GM15510 (cell line): ENCODE data around the gene FAF2.

Experiments
- POLR2A ChIP-seq: IDR thresholded peaks from 3 replicates; pipeline ENCODE4 v1.6.1; 2011; ENCODE audit warnings: borderline replicate concordance; ENCODE audit not compliant: insufficient read length; ENCODE audit errors: extremely low read depth

The FAF2 gene, protein sequence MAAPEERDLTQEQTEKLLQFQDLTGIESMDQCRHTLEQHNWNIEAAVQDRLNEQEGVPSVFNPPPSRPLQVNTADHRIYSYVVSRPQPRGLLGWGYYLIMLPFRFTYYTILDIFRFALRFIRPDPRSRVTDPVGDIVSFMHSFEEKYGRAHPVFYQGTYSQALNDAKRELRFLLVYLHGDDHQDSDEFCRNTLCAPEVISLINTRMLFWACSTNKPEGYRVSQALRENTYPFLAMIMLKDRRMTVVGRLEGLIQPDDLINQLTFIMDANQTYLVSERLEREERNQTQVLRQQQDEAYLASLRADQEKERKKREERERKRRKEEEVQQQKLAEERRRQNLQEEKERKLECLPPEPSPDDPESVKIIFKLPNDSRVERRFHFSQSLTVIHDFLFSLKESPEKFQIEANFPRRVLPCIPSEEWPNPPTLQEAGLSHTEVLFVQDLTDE

DNA sequence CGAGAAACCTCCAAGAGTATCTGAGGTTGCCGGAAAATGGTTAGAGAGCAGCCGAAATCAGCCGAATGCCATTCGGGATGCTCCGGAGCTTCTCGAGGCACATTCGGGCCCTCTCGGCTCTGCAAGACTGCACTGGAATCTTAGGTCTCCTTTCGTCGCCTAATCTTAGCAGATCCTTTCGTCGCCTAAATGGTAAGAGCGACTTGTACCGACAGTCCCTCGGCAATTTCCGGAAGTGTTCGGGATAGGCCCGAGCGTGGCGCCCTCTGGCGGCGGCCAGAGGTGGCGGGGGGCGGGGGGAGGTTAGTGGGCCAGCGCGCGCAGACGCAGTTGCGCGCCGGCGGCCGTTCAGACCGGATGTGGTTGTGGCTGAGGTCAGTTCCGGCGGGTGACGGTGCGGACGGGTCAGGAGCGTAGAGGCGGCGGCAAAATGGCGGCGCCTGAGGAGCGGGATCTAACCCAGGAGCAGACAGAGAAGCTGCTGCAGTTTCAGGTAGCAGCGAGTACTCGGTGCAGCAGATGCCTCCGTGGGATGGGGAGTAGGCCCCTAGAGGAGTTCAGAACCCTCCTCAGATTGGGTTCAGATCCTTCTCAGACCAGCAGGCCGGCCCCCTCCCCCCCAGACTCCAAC, at the start of gene FAF2:
TSS of gene FAF2 (plus strand) at position 408 of the 631 bp plus-strand sequence. CDS start at position 431, 23 bp downstream.
- peak; percentile 77 for TF ChIP-seq POLR2A

DNA sequence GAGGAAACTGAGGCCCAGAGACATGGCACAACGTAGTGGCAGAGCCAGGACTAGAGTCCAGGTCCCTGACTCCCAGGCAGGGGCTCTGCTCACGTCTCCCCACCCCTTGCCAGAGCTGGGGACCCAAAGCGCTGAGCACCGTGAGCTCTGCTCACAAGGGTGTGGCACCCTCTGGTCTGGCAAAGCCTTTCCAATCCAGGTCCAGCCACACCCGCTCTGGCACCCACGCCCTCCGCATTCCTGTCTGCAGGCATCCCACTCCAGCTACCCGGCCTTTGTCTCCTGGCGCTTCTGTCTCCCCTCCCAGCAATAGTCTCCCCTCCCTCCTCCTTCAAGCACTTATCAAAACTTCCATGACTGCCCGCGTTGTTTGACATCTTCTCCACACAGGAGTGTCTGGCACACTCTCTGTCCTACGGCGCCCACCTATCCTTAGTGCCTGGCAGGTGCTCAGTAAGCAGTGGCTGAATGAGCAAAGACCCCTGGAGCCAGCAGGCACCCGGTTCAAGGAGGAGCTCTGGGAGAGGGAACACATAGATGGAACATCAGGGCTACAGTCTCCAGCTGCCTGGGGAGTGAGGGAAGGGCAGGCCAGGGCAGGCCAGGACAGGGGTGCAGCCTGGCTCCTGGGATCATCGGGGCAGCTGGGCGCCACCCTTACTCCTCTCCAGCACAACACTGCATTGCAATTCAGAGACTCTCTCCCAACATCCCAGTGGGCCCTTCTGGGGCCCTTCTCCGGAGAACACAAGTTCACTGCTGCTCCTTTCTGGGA, 47.6 kb upstream of the FAF2 start:
- no peak for TF ChIP-seq POLR2A

DNA sequence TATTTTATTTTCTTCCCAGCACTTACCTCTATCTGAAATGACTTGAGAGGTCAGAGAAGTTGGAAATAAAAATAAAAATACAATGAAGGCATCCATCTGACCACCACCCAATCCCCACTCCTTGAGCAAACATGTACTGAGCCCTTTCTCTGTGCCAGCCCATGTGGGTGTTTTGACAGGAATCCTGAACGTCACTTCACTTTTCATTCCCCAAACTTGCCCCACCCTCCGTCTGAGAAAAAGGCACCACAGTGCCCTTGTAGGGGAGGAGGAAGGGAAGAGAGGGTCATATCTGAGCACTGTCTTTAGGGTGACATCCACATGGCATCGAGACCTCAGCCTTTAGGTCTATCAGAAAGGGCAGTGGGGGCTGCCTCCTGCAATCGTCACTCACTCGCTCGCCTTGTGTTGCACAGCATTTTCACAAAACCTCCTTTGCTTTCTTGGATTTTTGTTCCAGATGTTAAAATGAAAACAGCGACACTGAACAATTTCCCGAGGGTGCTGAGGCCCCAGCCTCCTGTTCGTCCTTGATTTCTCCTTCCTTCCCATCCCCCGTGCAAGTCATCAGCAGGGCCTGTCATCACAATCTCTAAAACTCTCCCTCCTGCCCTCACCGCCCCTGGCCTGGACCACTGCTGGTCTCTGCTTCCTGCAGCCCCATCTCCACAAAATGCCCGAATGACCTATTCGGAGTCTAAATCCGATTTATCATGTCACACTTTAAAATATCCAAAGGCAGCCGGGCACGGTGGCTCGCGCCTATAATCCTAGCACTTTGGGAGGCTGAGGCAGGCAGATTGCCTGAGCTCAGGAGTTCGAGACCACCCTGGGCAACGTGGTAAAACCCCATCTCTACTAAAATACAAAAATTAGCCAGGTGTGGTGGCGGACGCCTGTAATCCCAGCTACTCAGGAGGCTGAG, 46.6 kb upstream of the FAF2 start:
- TF ChIP-seq POLR2A, result no peak

DNA sequence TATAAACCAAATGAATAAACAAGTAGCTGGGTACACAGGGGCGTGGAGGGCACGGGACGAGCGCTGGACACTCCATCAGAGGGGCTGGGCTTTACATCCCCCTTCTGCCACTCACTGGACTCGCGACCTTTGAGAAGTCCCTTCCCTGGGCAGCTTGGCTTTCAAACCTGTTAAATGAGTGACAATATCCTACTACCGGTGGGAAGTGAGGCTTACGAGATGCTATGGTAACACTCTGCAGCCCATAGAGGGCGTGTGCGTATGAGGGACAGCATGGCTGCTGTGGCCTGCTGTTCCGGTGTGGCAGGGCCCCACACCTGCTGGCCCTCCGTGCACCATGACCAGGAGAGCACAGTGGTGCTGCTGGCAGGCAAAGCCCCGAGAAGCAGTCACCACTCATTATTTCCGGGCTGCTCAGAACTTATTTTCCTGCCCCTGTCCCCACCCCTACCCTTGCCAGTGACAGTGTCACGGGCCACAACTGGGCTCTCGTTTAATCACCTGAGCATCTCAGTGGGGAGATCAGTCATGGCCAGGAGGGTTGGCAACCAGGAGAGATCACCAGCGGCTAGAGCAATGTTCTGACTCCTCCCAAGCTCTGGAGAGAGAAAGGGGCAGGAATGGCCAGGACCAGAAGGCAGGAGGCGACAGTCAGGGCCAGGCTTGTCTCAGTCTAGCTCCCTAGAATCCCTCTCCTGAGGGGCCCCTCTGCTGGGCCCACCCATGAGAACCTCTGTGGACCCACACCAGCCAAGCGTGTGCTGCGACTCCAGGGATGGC, 42.3 kb upstream of the FAF2 start:
- no peak for TF ChIP-seq POLR2A

DNA sequence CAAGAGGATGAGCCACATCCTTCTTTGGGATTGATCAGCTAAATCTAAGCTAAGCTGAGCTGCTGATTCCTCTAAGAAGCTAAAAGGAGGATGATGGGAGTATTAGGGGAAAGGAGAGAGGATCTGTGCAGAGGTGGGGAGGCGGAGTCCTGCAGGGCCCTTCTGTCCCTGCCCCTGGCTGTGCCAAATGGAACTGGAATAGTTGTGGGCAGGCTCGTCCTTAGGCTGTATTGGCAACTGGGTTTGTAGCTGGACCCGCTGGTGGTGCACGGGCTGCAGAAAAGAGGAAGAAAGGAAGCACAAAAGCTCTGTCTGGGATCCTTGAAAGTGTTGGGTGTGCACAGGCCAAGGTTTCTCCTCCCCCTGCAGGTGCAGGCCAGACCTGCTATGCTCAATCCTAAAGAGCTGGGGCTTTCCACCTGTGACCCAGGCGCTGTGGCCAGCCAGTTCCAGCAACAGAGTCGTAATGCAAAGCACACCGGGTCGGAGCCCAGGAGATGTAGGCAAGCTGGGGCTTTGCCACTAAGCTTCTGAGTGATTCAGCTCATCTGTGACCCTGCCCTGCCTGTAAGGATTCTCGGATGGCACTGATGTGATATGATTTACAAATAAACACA, 41.6 kb upstream of the FAF2 start:
- no peak for TF ChIP-seq POLR2A

DNA sequence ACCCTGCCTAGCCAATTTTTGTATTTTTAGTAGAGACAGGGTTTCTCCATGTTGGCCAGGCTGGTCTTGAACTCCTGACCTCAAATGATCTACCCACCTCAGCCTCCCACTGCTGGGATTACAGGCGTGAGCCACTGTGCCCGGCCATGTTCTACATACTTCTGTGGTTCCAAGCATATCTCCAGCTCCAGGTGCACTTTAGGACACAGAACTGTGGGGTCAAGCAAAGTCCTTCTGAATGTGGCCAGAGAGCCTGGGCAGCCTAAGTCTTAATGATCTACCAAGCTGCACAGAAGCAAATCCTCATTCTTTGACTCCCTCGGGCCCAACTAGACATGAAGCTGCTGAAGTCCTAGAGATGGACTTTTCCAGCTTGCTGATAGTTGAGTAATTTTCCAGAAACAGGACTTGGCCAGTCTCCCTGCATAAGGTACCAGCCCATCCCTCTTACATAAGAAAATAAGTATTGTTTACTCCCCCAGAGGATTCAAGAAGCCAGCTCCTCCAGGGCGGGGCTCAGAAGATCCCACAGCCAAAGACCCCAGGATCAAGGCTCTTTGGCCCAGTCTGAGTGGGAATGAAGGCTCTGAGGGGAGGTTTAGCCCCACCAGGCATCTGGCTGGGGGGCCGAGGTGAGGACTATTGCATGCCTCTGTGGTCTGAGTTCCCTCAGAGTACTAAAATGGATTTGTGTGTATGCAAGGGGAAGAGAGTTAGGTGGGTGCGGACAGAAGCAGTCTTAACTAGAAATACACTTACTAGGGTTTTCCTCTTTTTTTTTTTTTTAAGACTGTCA, 40.5 kb upstream of the FAF2 start:
- no peak for TF ChIP-seq POLR2A

DNA sequence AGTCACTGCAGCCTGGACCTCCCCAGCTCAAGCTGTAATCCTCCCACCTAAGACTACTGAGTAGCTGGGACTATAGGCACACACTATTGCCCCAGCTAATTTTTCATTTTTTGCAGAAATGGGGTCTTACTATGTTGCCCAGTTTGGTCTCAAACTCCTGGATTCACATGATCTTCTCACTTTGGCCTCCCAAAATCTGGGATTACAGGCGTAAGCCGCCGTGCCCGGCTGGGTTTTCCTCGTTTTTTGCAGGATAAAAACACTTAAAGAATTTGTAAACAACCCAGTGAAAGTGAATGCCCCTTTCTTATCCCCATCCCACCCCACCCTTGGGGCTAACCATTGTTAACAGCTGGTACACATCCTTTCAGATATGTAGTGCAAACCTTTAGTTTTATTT, 39.6 kb upstream of the FAF2 start:
- no peak for TF ChIP-seq POLR2A

DNA sequence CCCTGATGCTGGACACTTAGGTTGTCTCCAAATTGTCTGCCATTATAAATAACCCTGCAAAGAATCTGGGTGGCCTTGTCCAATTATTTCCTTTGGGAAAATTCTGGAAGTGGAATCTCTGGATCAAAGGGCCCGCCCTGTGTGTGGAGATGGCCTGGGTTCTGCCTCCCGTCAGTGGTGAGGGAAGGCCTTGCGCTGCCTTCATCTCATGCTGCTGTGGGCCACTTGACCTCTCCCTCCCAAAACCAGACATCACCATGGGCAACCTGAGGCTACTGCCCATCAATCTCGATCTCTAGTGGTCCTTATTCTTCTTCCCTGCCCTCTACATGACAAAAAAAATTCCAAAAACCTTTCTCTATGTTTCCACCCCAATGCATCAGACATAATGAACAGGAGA, 38.4 kb upstream of the FAF2 start:
- TF ChIP-seq POLR2A, result no peak

DNA sequence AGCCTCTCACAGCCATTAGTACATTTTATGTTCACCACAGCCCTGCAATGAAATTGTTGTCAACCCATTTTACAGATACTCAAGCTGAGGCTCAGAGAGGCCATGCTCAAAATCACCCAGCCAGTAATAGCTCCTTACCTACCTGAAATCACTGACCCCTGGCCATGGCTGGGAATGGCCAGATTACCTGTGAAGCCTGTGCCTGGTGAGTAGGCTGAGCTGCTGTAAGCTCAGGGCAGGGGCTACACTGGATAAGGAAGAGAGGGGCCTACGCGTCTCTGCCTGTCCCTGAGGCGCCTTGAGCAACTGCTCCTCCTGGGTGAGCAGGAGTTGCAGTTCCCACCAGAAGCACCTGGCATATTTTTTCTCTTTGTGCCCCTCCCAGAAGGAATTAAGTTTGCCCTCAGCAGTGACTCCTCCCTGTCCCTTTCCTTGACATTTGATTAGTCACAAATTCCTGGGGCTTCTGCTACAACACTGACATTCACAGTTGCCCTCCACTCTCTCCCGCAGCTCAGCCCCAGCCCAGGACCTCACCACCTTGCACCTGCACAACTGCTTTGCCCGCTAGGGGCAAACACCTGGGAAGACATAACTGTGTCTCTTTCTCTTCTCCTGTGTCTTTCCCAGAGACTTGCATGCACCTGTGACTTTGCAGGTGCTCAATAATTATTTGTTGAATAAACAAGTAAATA, 37.6 kb upstream of the FAF2 start:
- no peak for TF ChIP-seq POLR2A

DNA sequence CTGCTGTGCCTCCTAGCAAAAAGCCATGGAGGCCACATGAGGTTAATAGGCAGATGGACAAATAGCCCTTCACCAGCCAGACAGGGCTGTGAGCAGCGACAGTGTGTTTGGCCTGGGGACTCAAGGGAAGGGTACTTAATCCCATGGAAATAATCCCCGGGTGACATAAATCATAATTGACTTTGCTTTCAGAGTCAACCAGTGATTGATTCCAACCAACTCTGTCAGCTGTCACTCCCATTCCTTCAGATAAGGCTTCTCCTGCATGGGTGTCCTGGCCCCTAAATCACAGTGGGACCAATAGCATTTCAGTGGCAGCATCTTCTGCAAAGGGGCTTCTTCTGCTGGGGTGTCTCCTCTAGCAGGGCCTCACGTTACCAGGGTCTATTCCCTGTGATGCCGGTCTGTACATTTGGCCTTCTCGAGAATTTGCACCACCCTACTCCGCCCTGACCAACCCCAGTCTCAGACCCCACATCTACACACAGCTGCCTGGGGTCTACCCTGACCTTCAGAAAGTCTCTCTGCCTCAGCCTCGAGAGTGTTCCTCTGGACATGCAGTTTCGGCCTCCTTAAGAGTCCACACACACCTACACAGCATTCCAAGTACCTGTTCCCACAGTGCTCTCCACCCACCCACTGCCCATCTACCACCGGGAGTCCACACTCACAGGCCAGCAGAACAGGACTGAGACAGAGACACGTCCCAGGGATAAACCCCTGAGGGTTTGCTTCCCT, 35.5 kb upstream of the FAF2 start:
- no peak for TF ChIP-seq POLR2A

DNA sequence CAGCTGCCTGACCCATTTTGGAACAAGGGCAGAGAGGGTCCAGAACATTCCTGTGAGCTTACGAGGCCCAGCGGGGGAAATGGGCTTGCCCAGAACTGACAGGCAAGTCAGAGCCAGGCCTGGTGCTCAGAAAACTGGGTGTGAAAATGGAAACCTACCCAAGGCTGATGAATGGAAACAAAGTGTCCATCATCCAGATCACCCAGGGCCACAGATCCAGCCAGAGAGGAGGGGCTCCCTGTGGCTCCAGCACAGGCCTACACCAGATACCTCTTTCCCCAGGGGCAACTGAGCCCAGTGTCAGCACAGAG, 35.0 kb upstream of the FAF2 start:
- TF ChIP-seq POLR2A, result no peak
